ENCODE results near the gene TAX1BP3.

TAX1BP3 gene

GRCh38 chr17:3660311-3660891, 8.0 kb downstream of the TAX1BP3 start:
- DNase-seq (ENCODE audit: insufficient read length, low spot score) (no peak), FAIRE-seq (no peak)
- TF ChIP-seq POU2F2 (IDR thresholded peaks at IDR 0.05; ENCODE audit: low read depth, low read length) (no peak), POLR2A (IDR thresholded peaks at IDR 0.05; ENCODE audit: low read depth, low read length) (no peak), TAF1 (IDR thresholded peaks at IDR 0.05; ENCODE audit: low read depth, low read length) (no peak), SPI1 (IDR thresholded peaks at IDR 0.05; ENCODE audit: low read depth, low read length) (no peak), POLR2AphosphoS5 (IDR thresholded peaks at IDR 0.05; ENCODE audit: low read depth, low read length) (no peak), PAX5 (IDR thresholded peaks at IDR 0.05; ENCODE audit: insufficient read depth, low read length, severe bottlenecking) (no peak)

DNA sequence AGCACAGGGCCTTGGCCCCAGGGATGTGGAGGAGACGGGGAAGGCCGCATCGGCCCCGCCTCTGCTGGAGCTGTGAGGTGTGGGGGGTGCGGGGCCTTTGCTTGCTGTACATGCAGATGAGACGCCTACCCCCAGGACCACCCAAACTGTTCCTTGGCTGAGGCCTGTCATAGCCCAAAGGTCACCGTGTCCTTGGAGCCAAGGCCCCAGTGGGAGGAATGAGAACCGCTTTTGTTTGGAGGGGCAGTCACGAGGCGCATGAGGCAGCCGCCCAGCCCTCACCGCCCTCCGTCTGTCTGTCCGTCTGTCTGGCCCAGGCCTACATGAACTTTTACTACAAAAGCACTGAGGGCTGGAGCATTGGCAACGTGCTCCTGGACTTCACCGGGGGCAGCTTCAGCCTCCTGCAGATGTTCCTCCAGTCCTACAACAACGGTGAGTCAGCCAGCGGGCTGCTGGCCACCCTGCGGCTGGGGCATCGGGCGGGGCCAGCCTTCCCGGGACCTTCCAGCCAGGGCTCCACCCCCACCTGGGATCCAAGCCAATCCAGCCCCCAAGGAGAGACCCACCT, 8.8 kb downstream of the TAX1BP3 start:
- FAIRE-seq (no peak), DNase-seq (ENCODE audit: insufficient read length, low spot score) (no peak)
- TF ChIP-seq PAX5 (IDR thresholded peaks at IDR 0.05; ENCODE audit: insufficient read depth, low read length, severe bottlenecking): no peak
- TF ChIP-seq SPI1 (IDR thresholded peaks at IDR 0.05; ENCODE audit: low read depth, low read length): no peak
- TF ChIP-seq POLR2AphosphoS5 (IDR thresholded peaks at IDR 0.05; ENCODE audit: low read depth, low read length): no peak
- no peak for TF ChIP-seq POU2F2 (IDR thresholded peaks at IDR 0.05; ENCODE audit: low read depth, low read length)
- no peak for TF ChIP-seq TAF1 (IDR thresholded peaks at IDR 0.05; ENCODE audit: low read depth, low read length)
- TF ChIP-seq POLR2A (IDR thresholded peaks at IDR 0.05; ENCODE audit: low read depth, low read length): no peak

DNA sequence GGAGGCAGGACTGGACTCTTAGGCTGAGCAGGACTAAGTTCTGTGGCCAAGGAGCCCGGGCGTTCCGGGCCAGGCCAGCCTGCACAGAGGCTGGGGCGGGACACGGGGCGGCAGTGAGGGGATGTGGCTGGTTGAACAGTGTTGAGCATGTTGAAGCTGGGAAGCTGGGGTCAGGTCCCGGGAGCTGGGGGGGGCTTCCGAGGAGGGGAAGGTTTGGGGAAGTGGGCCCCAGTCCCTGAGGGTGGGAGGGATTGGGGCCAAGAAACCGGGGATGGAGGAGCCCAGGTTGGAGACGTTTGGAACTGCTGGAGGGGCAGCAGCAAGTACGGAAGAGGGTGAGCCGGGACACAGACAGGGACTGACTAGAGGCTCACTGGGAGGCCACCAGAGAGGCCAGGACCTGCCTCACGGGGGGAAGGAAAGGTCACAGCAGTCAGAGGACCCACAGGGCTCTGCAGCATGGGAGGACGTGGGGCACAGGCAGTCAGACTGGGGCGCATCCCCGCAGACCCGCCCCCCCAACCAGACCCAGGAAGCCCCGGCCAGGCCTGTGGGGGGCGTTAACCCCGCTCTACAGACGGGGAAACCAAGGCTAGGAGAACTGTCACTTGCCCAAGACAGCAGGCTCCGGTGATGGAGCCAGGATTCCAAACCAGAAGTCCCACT, 9.5 kb downstream of the TAX1BP3 start:
- TF ChIP-seq TAF1 (IDR thresholded peaks at IDR 0.05; ENCODE audit: low read depth, low read length): no peak
- no peak for TF ChIP-seq POLR2AphosphoS5 (IDR thresholded peaks at IDR 0.05; ENCODE audit: low read depth, low read length)
- TF ChIP-seq PAX5 (IDR thresholded peaks at IDR 0.05; ENCODE audit: insufficient read depth, low read length, severe bottlenecking): no peak
- TF ChIP-seq POLR2A (IDR thresholded peaks at IDR 0.05; ENCODE audit: low read depth, low read length): no peak
- TF ChIP-seq SPI1 (IDR thresholded peaks at IDR 0.05; ENCODE audit: low read depth, low read length): no peak
- TF ChIP-seq POU2F2 (IDR thresholded peaks at IDR 0.05; ENCODE audit: low read depth, low read length): no peak

GRCh38 chr17:3657874-3658783, 10.2 kb downstream of the TAX1BP3 start:
- TF ChIP-seq TAF1 (IDR thresholded peaks at IDR 0.05; ENCODE audit: low read depth, low read length): no peak
- no peak for TF ChIP-seq POLR2AphosphoS5 (IDR thresholded peaks at IDR 0.05; ENCODE audit: low read depth, low read length)
- TF ChIP-seq SPI1 (IDR thresholded peaks at IDR 0.05; ENCODE audit: low read depth, low read length): 0 out of 2 replicates have a peak, but pooled peaks have one; percentile 8
- no peak for TF ChIP-seq POLR2A (IDR thresholded peaks at IDR 0.05; ENCODE audit: low read depth, low read length)
- no peak for FAIRE-seq
- no peak for DNase-seq (ENCODE audit: insufficient read length, low spot score)

More for the DNA sequence above, 9.5 kb downstream of the TAX1BP3 start:
- no peak for DNase-seq (ENCODE audit: insufficient read length, low spot score)
- no peak for FAIRE-seq

DNA sequence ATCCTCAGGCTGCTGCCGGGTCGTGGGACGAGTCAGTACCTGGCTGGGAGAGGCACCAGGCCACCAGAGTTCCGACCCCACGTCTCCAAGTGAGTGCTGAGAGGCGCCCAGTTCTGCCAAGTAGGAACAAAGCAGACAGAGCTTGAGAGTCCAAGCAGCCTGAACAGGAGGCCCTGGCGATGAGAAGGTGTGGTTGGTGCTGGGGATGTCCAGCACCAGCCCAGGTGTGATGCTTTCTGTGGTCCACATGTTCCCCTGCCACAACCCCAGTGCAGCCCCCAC, 10.8 kb downstream of the TAX1BP3 start:
- no peak for DNase-seq (ENCODE audit: insufficient read length, low spot score)
- FAIRE-seq: no peak
- TF ChIP-seq PAX5 (IDR thresholded peaks at IDR 0.05; ENCODE audit: insufficient read depth, low read length, severe bottlenecking) (no peak), TAF1 (IDR thresholded peaks at IDR 0.05; ENCODE audit: low read depth, low read length) (no peak), POLR2AphosphoS5 (IDR thresholded peaks at IDR 0.05; ENCODE audit: low read depth, low read length) (no peak), POLR2A (IDR thresholded peaks at IDR 0.05; ENCODE audit: low read depth, low read length) (no peak), SPI1 (IDR thresholded peaks at IDR 0.05; ENCODE audit: low read depth, low read length) (no peak), POU2F2 (IDR thresholded peaks at IDR 0.05; ENCODE audit: low read depth, low read length) (no peak)

- DNase-seq (ENCODE audit: insufficient read length, low spot score): no peak
- no peak for FAIRE-seq
- TF ChIP-seq SPI1 (IDR thresholded peaks at IDR 0.05; ENCODE audit: low read depth, low read length): no peak
- no peak for TF ChIP-seq POLR2A (IDR thresholded peaks at IDR 0.05; ENCODE audit: low read depth, low read length)
- TF ChIP-seq POU2F2 (IDR thresholded peaks at IDR 0.05; ENCODE audit: low read depth, low read length): no peak
- no peak for TF ChIP-seq POLR2AphosphoS5 (IDR thresholded peaks at IDR 0.05; ENCODE audit: low read depth, low read length)
- no peak for TF ChIP-seq PAX5 (IDR thresholded peaks at IDR 0.05; ENCODE audit: insufficient read depth, low read length, severe bottlenecking)
- TF ChIP-seq TAF1 (IDR thresholded peaks at IDR 0.05; ENCODE audit: low read depth, low read length): no peak
Measured at GRCh38 chr17:3656755-3657587, 11.4 kb downstream of the TAX1BP3 start.

DNA sequence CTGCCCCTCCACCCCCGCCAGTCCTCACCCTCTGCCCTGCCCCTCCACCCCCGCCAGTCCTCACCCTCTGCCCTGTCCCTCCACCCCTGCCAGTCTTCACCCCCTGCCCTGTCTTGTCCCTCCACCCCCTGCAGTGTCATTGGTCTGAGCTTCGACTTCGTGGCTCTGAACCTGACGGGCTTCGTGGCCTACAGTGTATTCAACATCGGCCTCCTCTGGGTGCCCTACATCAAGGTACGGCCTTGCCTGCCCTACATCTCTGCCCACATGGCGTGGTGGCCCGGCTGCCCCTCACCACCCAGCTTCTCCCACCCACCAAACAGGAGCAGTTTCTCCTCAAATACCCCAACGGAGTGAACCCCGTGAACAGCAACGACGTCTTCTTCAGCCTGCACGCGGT, 12.0 kb downstream of the TAX1BP3 start:
- FAIRE-seq: no peak
- no peak for DNase-seq (ENCODE audit: insufficient read length, low spot score)

GRCh38 chr17:3655766-3656165, 12.6 kb downstream of the TAX1BP3 start:
- DNase-seq (ENCODE audit: insufficient read length, low spot score) (no peak), FAIRE-seq (no peak)
- TF ChIP-seq TAF1 (IDR thresholded peaks at IDR 0.05; ENCODE audit: low read depth, low read length): no peak
- TF ChIP-seq POLR2A (IDR thresholded peaks at IDR 0.05; ENCODE audit: low read depth, low read length): no peak
- TF ChIP-seq POLR2AphosphoS5 (IDR thresholded peaks at IDR 0.05; ENCODE audit: low read depth, low read length): no peak
- TF ChIP-seq PAX5 (IDR thresholded peaks at IDR 0.05; ENCODE audit: insufficient read depth, low read length, severe bottlenecking): no peak
- TF ChIP-seq POU2F2 (IDR thresholded peaks at IDR 0.05; ENCODE audit: low read depth, low read length): no peak
- no peak for TF ChIP-seq SPI1 (IDR thresholded peaks at IDR 0.05; ENCODE audit: low read depth, low read length)

More for the DNA sequence above, 12.0 kb downstream of the TAX1BP3 start:
- no peak for TF ChIP-seq SPI1 (IDR thresholded peaks at IDR 0.05; ENCODE audit: low read depth, low read length)
- TF ChIP-seq POLR2A (IDR thresholded peaks at IDR 0.05; ENCODE audit: low read depth, low read length): no peak
- no peak for TF ChIP-seq POLR2AphosphoS5 (IDR thresholded peaks at IDR 0.05; ENCODE audit: low read depth, low read length)
- no peak for TF ChIP-seq PAX5 (IDR thresholded peaks at IDR 0.05; ENCODE audit: insufficient read depth, low read length, severe bottlenecking)
- no peak for TF ChIP-seq POU2F2 (IDR thresholded peaks at IDR 0.05; ENCODE audit: low read depth, low read length)
- TF ChIP-seq TAF1 (IDR thresholded peaks at IDR 0.05; ENCODE audit: low read depth, low read length): no peak

Measured in GM12891 (cell line).